ENCODE measurements around the gene PTK6.
"Not testable (repeated sequence)": the region's sequence is repeated elsewhere in the genome, so short reads cannot be mapped to it uniquely, and the experiment has no call there.

The PTK6 gene

GRCh38 chr20:63559485-63560332, 22.5 kb upstream of the PTK6 start:
- in situ Hi-C loops (cut with MboI; ENCODE audit: low pct_unique_long_range_greater_than_20kb, low sequenced_read_pairs): not testable (repeated sequence)

GRCh38 chr20:63558804-63559484, 21.8 kb upstream of the PTK6 start:
- in situ Hi-C loops (cut with MboI; ENCODE audit: low pct_unique_long_range_greater_than_20kb, low sequenced_read_pairs): no loop called here
- DNase-seq: no peak

More at GRCh38 chr20:63559485-63560332, 22.5 kb upstream of the PTK6 start:
- not testable (repeated sequence) for DNase-seq

GRCh38 chr20:63557481-63557891, 20.3 kb upstream of the PTK6 start:
- DNase-seq: no peak
- in situ Hi-C loops (cut with MboI; ENCODE audit: low pct_unique_long_range_greater_than_20kb, low sequenced_read_pairs): no loop called here

- no peak for DNase-seq
- in situ Hi-C loops (cut with MboI; ENCODE audit: low pct_unique_long_range_greater_than_20kb, low sequenced_read_pairs): no loop called here
Observed at GRCh38 chr20:63556873-63557478, 19.8 kb upstream of the PTK6 start.

GRCh38 chr20:63555661-63556381, 18.6 kb upstream of the PTK6 start:
- DNase-seq: no peak
- in situ Hi-C loops (cut with MboI; ENCODE audit: low pct_unique_long_range_greater_than_20kb, low sequenced_read_pairs): no loop called here

GRCh38 chr20:63554361-63555278, 17.4 kb upstream of the PTK6 start:
- in situ Hi-C loops (cut with MboI; ENCODE audit: low pct_unique_long_range_greater_than_20kb, low sequenced_read_pairs): no loop called here
- no peak for DNase-seq

- DNase-seq: no peak
- in situ Hi-C loops (cut with MboI; ENCODE audit: low pct_unique_long_range_greater_than_20kb, low sequenced_read_pairs): no loop called here
Observed at GRCh38 chr20:63553933-63554290, 16.7 kb upstream of the PTK6 start, which contains the start of gene FNDC11. Gene FNDC11, plus strand, starts transcription at chr20:63554159. Its CDS starts 1,505 bp downstream, at chr20:63555664.

GRCh38 chr20:63553251-63553932, 16.2 kb upstream of the PTK6 start:
- DNase-seq: peak; percentile 70
- in situ Hi-C loops (cut with MboI; ENCODE audit: low pct_unique_long_range_greater_than_20kb, low sequenced_read_pairs): no loop called here

- in situ Hi-C loops (cut with MboI; ENCODE audit: low pct_unique_long_range_greater_than_20kb, low sequenced_read_pairs): no loop called here
- DNase-seq: peak; percentile 65
Observed at GRCh38 chr20:63552481-63553249, 15.5 kb upstream of the PTK6 start.

GRCh38 chr20:63551068-63551467, 13.9 kb upstream of the PTK6 start:
- in situ Hi-C loops (cut with MboI; ENCODE audit: low pct_unique_long_range_greater_than_20kb, low sequenced_read_pairs): no loop called here
- DNase-seq: no peak

GRCh38 chr20:63549679-63550282, 12.6 kb upstream of the PTK6 start:
- in situ Hi-C loops (cut with MboI; ENCODE audit: low pct_unique_long_range_greater_than_20kb, low sequenced_read_pairs): no loop called here
- DNase-seq: no peak

- DNase-seq: no peak
- in situ Hi-C loops (cut with MboI; ENCODE audit: low pct_unique_long_range_greater_than_20kb, low sequenced_read_pairs): no loop called here
Observed at GRCh38 chr20:63549019-63549418, 11.8 kb upstream of the PTK6 start.

- no peak for DNase-seq
- in situ Hi-C loops (cut with MboI; ENCODE audit: low pct_unique_long_range_greater_than_20kb, low sequenced_read_pairs): no loop called here
Observed at GRCh38 chr20:63548542-63548941, 11.4 kb upstream of the PTK6 start.

GRCh38 chr20:63547725-63548480, 10.7 kb upstream of the PTK6 start, which contains the start of gene SRMS:
Gene SRMS, minus strand, starts transcription at chr20:63547749. Its CDS starts 286 bp downstream, at chr20:63547463.
- DNase-seq: no peak
- in situ Hi-C loops (cut with MboI; ENCODE audit: low pct_unique_long_range_greater_than_20kb, low sequenced_read_pairs): no loop called here

GRCh38 chr20:63546956-63547724, 10.0 kb upstream of the PTK6 start:
- in situ Hi-C loops (cut with MboI; ENCODE audit: low pct_unique_long_range_greater_than_20kb, low sequenced_read_pairs): no loop called here

More at GRCh38 chr20:63546956-63547724, 10.0 kb upstream of the PTK6 start:
- no peak for DNase-seq
